ENCODE measurements around the gene CDC42SE1. TPM values are rescaled to one million over a fixed set of nuclear protein-coding genes. Genes with fewer than 3 reads are reported as not detected.
A peak's percentile ranks its signal among the peaks of the same experiment; 100 is the strongest.

CDC42SE1 gene
- total and polyA plus RNA-seq, 9 of the 15 experiments (the other 6 are each of a cell fraction or from before 2014, with no cell fraction given) = 78.1 to 189 (median 114) TPM

DNA sequence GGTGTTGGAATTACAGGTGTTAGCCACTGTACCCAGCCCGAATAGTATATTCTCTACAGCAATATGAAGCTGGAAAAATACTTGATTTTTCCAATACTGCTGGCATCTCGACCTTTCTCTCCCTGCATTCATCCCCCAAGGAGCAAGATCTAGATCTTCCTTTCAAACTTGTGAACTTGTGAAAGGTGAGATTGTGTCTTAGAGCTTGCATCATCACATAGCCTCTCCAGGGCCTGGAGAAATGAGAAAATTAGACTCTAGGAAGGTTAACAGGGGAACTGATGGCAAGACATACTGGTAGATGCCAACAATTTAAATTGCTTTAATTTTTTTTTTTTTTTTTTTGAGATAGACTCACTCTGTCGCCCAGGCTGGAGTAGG, 49.1 kb downstream of the CDC42SE1 start (continued):
- TF ChIP-seq ZNF589 (CRISPR knock-in tag; IDR thresholded peaks at IDR 0.05; ENCODE audit: low read depth) (peak; percentile 47; the same call in 1 of the 2 replicates), HNRNPH1 (optimal IDR thresholded peaks at IDR 0.05; ENCODE audit: low read depth, low read length) (no peak), ZNF717 (CRISPR knock-in tag; IDR thresholded peaks at IDR 0.05) (no peak), CEBPB (tag; IDR thresholded peaks at IDR 0.05) (peak; percentile 71), TRIM24 (IDR thresholded peaks at IDR 0.05) (0 out of 4 replicates have a peak, but pooled peaks of 1 of the 2 experiments have one; percentile 30), ZEB2 (IDR thresholded peaks at IDR 0.05) (peak; percentile 67; the same call in 1 of the 2 replicates), ATF7 (IDR thresholded peaks at IDR 0.05) (peak; percentile 55), SMAD4 (CRISPR knock-in tag; conservative IDR thresholded peaks at IDR 0.05) (0 out of 2 replicates have a peak, but pooled peaks have one; percentile 37), ZNF764 (CRISPR knock-in tag; IDR thresholded peaks at IDR 0.05; ENCODE audit: low read depth) (no peak), ELF2 (CRISPR knock-in tag; IDR thresholded peaks at IDR 0.05) (no peak), CXXC5 (CRISPR knock-in tag; IDR thresholded peaks at IDR 0.05) (no peak; the same call in 1 of the 2 replicates), CEBPG (CRISPR knock-in tag; IDR thresholded peaks at IDR 0.05) (peak; percentile 86), CEBPG (tag; conservative IDR thresholded peaks at IDR 0.05 in 1 of 2, IDR thresholded peaks at IDR 0.05 in 1 of 2) (peak; percentile 46 to 83; a peak in 3 of 4 replicates), C11orf30 (IDR thresholded peaks at IDR 0.05; ENCODE audit: low read depth) (no peak), NR2F6 (CRISPR knock-in tag; IDR thresholded peaks at IDR 0.05) (no peak), SMARCE1 (IDR thresholded peaks at IDR 0.05) (0 out of 2 replicates have a peak, but pooled peaks have one; percentile 25), ARID1B (IDR thresholded peaks at IDR 0.05) (peak; percentile 19; the same call in 1 of the 2 replicates)
- TF ChIP-seq, protein P1, sequence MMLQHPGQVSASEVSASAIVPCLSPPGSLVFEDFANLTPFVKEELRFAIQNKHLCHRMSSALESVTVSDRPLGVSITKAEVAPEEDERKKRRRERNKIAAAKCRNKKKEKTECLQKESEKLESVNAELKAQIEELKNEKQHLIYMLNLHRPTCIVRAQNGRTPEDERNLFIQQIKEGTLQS (IDR thresholded peaks at IDR 0.05) = peak; percentile 94
- TF ChIP-seq, protein P1 (CRISPR knock-in tag; conservative IDR thresholded peaks at IDR 0.05) = no peak
- TF ChIP-seq, protein P2, sequence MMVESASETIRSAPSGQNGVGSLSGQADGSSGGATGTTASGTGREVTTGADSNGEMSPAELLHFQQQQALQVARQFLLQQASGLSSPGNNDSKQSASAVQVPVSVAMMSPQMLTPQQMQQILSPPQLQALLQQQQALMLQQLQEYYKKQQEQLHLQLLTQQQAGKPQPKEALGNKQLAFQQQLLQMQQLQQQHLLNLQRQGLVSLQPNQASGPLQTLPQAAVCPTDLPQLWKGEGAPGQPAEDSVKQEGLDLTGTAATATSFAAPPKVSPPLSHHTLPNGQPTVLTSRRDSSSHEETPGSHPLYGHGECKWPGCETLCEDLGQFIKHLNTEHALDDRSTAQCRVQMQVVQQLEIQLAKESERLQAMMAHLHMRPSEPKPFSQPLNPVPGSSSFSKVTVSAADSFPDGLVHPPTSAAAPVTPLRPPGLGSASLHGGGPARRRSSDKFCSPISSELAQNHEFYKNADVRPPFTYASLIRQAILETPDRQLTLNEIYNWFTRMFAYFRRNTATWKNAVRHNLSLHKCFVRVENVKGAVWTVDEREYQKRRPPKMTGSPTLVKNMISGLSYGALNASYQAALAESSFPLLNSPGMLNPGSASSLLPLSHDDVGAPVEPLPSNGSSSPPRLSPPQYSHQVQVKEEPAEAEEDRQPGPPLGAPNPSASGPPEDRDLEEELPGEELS (CRISPR knock-in tag; IDR thresholded peaks at IDR 0.05; ENCODE audit: borderline replicate concordance) = no peak
- TF ChIP-seq, protein P3, sequence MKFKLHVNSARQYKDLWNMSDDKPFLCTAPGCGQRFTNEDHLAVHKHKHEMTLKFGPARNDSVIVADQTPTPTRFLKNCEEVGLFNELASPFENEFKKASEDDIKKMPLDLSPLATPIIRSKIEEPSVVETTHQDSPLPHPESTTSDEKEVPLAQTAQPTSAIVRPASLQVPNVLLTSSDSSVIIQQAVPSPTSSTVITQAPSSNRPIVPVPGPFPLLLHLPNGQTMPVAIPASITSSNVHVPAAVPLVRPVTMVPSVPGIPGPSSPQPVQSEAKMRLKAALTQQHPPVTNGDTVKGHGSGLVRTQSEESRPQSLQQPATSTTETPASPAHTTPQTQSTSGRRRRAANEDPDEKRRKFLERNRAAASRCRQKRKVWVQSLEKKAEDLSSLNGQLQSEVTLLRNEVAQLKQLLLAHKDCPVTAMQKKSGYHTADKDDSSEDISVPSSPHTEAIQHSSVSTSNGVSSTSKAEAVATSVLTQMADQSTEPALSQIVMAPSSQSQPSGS (CRISPR knock-in tag; IDR thresholded peaks at IDR 0.05) = no peak

All from K562 (cell line).